Measurements from ENCODE around the gene UCK2. TPM values are rescaled to one million over a fixed set of nuclear protein-coding genes. Genes with fewer than 3 reads are reported as not detected.
A peak's percentile ranks its signal among the peaks of the same experiment; 100 is the strongest.
"Not testable (repeated sequence)": the region's sequence is repeated elsewhere in the genome, so short reads cannot be mapped to it uniquely, and the experiment has no call there.

The UCK2 gene
- 8.3 TPM for total RNA-seq
- long read RNA-seq, transcript UCK2-201 (7 exons, 1,375 nt): major isoform, 6 of 10 reads
- long read RNA-seq, partial matches to known transcripts: 1 of 10 reads
- long read RNA-seq, other reads (novel, unspliced or antisense): 3 of 10 reads

DNA sequence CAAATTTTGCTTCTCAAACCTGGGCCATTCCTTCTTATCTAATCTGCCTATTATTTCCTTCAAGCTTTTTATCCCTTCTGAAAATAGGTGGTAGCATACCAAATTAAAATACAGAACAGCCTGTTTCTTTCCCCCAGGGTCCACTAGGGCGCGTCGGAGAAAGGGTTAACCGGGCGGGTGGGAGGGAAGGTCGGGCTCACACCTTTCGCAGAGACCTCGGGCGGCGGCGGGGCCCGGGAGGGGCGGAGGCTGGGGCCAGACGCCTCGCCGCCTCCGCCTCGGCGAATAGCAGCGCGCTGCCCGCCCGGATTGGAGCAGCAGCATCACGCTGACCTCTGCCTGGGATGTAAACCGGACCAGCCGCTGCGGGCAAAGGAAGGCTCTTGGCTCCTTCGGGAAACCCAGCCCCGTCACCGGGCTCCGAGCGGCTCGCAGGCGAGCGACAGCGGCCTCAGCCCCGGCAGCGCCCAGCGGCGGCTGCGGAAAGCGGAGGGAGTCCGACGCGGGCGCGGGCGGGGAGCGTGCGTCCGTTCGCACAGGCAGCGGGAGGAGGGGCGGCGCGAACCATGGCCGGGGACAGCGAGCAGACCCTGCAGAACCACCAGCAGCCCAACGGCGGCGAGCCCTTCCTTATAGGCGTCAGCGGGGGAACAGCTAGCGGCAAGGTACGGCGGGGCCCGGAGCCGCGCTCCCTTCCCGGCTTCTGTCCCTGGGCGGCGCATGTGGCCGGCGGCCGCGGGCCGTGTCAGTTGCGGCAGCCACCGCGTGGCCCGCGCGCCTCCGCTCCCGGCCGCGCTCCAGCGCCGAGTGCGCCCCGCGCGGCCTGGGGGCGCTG, at the start of gene UCK2:
Gene UCK2 (plus strand): TSS at position 347 of the 835 bp plus-strand sequence. CDS start 220 bp downstream, at position 567.
- Histone ChIP-seq H3K27me3 (ENCODE audit: low read depth) (no peaks in the 10 kb centered on the region), H3K36me3 (no peaks in the 10 kb centered on the region), H3K4me1 (peaks cover 19% of the 10 kb centered on the region), H3K27ac (peak within 1 kb of the TSS; percentile 84), H3K9me3 (no peaks in the 10 kb centered on the region), H3K4me3 (peak within 1 kb of the TSS; percentile 86)
- DNase-seq: peak; percentile 81
- peak; percentile 93 to 96 for ATAC-seq
- intact Hi-C loops (cut with DNase I): no loop called here
- TF ChIP-seq CTCF (IDR thresholded peaks at IDR 0.05): peak; percentile 15

DNA sequence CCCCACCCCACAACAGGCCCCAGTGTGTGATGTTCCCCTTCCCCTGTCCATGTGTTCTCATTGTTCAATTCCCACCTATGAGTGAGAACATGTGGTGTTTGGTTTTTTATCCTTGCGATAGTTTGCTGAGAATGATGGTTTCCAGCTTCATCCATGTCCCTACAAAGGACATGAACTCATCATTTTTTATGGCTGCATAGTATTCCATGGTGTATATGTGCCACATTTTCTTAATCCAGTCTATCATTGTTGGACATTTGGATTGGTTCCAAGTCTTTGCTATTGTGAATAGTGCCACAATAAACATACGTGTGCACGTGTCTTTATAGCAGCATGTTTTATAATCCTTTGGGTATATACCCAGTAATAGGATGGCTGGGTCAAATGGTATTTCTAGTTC, 49.2 kb upstream of the UCK2 start:
- H3K9me3 ChIP-seq; H3K4me3 ChIP-seq; DNase-seq; intact Hi-C loops (cut with DNase I); H3K4me1 ChIP-seq; ATAC-seq; H3K27me3 ChIP-seq (ENCODE audit: low read depth); H3K27ac ChIP-seq: not testable (repeated sequence)
- H3K36me3 ChIP-seq: peaks cover 11% of the 10 kb centered on the region

DNA sequence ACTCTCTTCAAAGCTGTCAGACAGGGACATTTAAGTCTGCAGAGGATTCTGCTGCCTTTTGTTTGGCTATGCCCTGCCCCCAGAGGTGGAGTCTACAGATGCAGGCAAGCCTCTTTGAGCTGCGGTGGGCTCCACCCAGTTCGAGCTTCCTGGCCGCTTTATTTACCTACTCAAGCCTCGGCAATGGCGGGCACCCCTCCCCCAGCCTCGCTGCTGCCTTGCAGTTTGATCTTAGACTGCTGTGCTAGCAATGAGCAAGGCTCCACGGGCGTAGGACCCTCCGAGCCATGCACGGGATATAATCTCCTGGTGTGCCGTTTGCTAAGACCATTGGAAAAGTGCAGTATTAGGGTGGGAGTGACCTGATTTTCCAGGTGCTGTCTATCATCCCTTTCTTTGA, 43.9 kb upstream of the UCK2 start:
- H3K27me3 ChIP-seq (ENCODE audit: low read depth); H3K27ac ChIP-seq; ATAC-seq; intact Hi-C loops (cut with DNase I); DNase-seq; H3K4me1 ChIP-seq; H3K9me3 ChIP-seq; H3K4me3 ChIP-seq; H3K36me3 ChIP-seq: not testable (repeated sequence)

- intact Hi-C loops (cut with DNase I): no loop called here
- H3K9me3 ChIP-seq: no peaks in the 10 kb centered on the region
- H3K27ac ChIP-seq: no peak overlapping the region
- no peak for DNase-seq
- H3K36me3 ChIP-seq: no peaks in the 10 kb centered on the region
- H3K4me1 ChIP-seq: no peaks in the 10 kb centered on the region
- no peak for TF ChIP-seq CTCF (IDR thresholded peaks at IDR 0.05)
- no peak overlapping the region for H3K4me3 ChIP-seq
- ATAC-seq: no peak
- no peaks in the 10 kb centered on the region for H3K27me3 ChIP-seq (ENCODE audit: low read depth)
Observed at GRCh38 chr1:165787741-165788140, 39.7 kb upstream of the UCK2 start.

DNA sequence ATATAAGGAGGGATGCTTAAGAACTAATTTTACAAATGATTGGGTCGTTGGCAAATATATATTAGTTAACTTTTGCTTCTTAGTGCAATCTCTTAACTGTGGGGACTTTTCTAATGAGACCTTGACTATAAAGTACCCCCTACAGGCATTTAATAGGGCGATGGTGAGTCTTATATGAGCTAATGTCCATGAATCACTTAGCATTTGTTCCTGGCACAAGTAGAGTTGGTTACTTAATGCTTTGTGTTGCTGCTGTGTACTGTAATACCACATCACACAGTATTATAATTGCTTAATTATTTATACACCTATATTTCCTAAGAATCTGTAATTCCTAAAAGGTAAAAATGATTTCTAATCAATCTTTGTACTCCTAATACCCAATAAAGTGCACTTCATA, 33.5 kb upstream of the UCK2 start:
- no peak for TF ChIP-seq CTCF (IDR thresholded peaks at IDR 0.05)
- Histone ChIP-seq H3K4me3 (no peak overlapping the region), H3K36me3 (no peaks in the 10 kb centered on the region), H3K27me3 (ENCODE audit: low read depth) (no peaks in the 10 kb centered on the region), H3K4me1 (no peaks in the 10 kb centered on the region), H3K9me3 (no peaks in the 10 kb centered on the region), H3K27ac (no peak overlapping the region)
- intact Hi-C loops (cut with DNase I): no loop called here
- DNase-seq: no peak
- ATAC-seq: no peak

DNA sequence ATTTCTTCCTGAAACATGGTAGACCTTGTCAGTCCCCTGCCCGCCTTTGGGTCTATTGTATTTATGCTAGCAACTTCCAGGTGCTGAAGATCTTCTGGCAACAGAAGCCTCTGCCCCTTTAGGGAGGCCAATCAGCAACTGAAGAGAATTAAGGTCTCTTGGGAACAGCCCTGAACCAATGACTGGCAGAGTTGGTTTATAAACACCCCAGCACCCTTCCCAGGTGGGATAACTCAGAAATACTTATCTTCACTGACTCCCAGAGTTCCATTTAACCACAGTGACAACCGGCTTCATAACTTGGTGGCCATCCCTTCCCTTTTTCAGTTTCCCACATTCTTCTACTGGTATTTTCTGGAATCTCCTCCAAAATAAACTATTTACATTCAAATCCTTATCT, 31.5 kb upstream of the UCK2 start:
- Histone ChIP-seq H3K4me3 (no peak overlapping the region), H3K4me1 (no peaks in the 10 kb centered on the region), H3K36me3 (no peaks in the 10 kb centered on the region), H3K27me3 (ENCODE audit: low read depth) (no peaks in the 10 kb centered on the region), H3K9me3 (peaks cover 4% of the 10 kb centered on the region), H3K27ac (no peak overlapping the region)
- ATAC-seq: no peak
- no peak for TF ChIP-seq CTCF (IDR thresholded peaks at IDR 0.05)
- no peak for DNase-seq
- intact Hi-C loops (cut with DNase I): no loop called here
